ENCODE data around the gene GALNT17.

GALNT17 gene

DNA sequence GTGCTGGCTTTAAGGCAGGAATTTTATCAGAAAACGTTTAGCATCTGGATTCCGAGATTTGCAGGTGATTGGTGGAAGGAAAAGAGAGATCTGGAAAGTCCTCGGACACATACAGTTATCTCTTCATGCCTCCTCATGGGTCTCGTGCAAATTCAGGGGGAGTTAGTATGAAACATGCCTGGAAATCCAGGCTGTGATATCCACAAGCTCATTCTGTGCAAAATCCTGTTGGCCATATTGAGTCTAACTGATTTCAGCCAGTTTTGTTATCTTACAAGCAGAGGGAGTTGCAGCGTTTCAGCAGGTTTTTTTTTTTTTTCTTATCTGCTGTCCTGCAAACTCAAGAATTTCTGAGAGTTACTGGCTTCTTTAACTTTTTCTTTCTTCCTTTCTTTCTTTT is 411.5 kb downstream of the GALNT17 start:
- TF ChIP-seq FOXP2 (optimal IDR thresholded peaks at IDR 0.05; ENCODE audit: borderline replicate concordance, extremely low read depth, extremely low read length, insufficient read depth) (no peak), TAF1 (IDR thresholded peaks at IDR 0.05; ENCODE audit: borderline replicate concordance, insufficient read depth, low read length) (no peak), POLR2AphosphoS5 (IDR thresholded peaks at IDR 0.05; ENCODE audit: low read depth, low read length) (no peak), SIN3A (IDR thresholded peaks at IDR 0.05; ENCODE audit: borderline replicate concordance, insufficient read depth, low read length) (no peak)
- TF ChIP-seq, protein P1, sequence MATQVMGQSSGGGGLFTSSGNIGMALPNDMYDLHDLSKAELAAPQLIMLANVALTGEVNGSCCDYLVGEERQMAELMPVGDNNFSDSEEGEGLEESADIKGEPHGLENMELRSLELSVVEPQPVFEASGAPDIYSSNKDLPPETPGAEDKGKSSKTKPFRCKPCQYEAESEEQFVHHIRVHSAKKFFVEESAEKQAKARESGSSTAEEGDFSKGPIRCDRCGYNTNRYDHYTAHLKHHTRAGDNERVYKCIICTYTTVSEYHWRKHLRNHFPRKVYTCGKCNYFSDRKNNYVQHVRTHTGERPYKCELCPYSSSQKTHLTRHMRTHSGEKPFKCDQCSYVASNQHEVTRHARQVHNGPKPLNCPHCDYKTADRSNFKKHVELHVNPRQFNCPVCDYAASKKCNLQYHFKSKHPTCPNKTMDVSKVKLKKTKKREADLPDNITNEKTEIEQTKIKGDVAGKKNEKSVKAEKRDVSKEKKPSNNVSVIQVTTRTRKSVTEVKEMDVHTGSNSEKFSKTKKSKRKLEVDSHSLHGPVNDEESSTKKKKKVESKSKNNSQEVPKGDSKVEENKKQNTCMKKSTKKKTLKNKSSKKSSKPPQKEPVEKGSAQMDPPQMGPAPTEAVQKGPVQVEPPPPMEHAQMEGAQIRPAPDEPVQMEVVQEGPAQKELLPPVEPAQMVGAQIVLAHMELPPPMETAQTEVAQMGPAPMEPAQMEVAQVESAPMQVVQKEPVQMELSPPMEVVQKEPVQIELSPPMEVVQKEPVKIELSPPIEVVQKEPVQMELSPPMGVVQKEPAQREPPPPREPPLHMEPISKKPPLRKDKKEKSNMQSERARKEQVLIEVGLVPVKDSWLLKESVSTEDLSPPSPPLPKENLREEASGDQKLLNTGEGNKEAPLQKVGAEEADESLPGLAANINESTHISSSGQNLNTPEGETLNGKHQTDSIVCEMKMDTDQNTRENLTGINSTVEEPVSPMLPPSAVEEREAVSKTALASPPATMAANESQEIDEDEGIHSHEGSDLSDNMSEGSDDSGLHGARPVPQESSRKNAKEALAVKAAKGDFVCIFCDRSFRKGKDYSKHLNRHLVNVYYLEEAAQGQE (IDR thresholded peaks at IDR 0.05; ENCODE audit: insufficient read depth in 1 of 2, low read depth in 2 of 2, low read length in 2 of 2), result no peak

DNA sequence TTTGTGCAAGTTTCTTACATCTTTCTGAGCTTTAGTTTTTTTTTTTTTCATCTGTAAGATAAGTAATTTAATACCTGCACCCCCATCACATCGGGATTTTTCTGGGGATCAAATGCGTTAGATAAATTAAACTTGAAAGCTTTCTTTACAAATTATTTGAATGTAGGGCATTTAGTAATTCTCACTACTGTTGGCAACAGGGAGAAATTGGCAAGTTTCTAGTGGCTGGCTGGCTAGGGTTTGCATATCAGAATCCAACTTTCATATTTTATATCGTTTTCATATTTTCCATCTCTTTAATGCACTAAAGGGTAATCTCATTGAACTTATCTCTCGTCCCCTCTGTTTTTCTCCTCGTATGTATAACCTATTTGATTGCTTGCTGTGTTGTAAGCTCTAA is 412.9 kb downstream of the GALNT17 start:
- TF ChIP-seq, protein P1 (IDR thresholded peaks at IDR 0.05; ENCODE audit: insufficient read depth in 1 of 2, low read depth in 2 of 2, low read length in 2 of 2), result no peak
- no peak for TF ChIP-seq FOXP2 (optimal IDR thresholded peaks at IDR 0.05; ENCODE audit: borderline replicate concordance, extremely low read depth, extremely low read length, insufficient read depth)
- no peak for TF ChIP-seq POLR2AphosphoS5 (IDR thresholded peaks at IDR 0.05; ENCODE audit: low read depth, low read length)
- TF ChIP-seq TAF1 (IDR thresholded peaks at IDR 0.05; ENCODE audit: borderline replicate concordance, insufficient read depth, low read length), result no peak
- no peak for TF ChIP-seq SIN3A (IDR thresholded peaks at IDR 0.05; ENCODE audit: borderline replicate concordance, insufficient read depth, low read length)

DNA sequence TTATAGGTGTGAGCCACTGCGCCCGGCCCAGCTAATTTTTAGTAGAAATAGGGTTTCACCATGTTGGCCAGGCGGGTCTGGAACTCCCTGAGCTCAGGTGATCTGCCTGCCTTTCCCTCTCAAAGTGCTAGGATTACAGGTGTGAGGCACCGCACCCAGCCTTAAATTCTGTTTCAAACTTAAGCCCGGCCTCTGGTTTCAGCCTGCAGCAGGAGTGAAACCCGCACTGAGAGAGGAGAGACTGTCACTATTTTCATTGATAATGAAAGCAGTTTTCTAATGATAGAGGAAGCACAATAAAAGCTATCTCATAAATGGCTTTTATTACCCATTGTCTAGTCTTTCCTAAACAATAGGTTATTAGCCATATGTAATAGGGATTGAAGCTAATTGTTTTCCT is 415.5 kb downstream of the GALNT17 start:
- TF ChIP-seq FOXP2 (optimal IDR thresholded peaks at IDR 0.05; ENCODE audit: borderline replicate concordance, extremely low read depth, extremely low read length, insufficient read depth), result no peak
- TF ChIP-seq, protein P1 (IDR thresholded peaks at IDR 0.05; ENCODE audit: insufficient read depth in 1 of 2, low read depth in 2 of 2, low read length in 2 of 2), result no peak
- TF ChIP-seq TAF1 (IDR thresholded peaks at IDR 0.05; ENCODE audit: borderline replicate concordance, insufficient read depth, low read length), result no peak
- no peak for TF ChIP-seq POLR2AphosphoS5 (IDR thresholded peaks at IDR 0.05; ENCODE audit: low read depth, low read length)
- no peak for TF ChIP-seq SIN3A (IDR thresholded peaks at IDR 0.05; ENCODE audit: borderline replicate concordance, insufficient read depth, low read length)

DNA sequence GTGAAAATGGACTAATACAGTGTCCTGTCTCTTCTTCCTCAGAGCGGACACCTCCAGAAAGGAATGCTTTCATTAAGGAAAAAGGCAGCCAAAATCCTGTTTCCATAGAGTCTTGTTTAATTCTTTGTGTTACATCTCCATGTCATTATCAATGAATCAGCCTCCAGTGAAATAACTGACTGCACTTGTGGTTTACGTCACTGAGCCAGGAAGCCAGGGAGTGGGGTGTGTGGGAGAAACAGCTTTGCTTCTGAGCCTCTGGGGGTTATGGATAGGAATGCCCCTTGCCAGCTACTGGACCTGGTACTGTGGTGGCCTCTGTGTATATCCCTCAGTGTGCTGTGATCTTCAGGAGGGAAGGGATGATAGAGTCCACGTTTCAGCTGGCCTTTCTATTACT is 416.8 kb downstream of the GALNT17 start:
- TF ChIP-seq FOXP2 (optimal IDR thresholded peaks at IDR 0.05; ENCODE audit: borderline replicate concordance, extremely low read depth, extremely low read length, insufficient read depth) (no peak), POLR2AphosphoS5 (IDR thresholded peaks at IDR 0.05; ENCODE audit: low read depth, low read length) (no peak), SIN3A (IDR thresholded peaks at IDR 0.05; ENCODE audit: borderline replicate concordance, insufficient read depth, low read length) (no peak), TAF1 (IDR thresholded peaks at IDR 0.05; ENCODE audit: borderline replicate concordance, insufficient read depth, low read length) (no peak)
- TF ChIP-seq, protein P1 (IDR thresholded peaks at IDR 0.05; ENCODE audit: insufficient read depth in 1 of 2, low read depth in 2 of 2, low read length in 2 of 2), result no peak

GRCh38 chr7:71553306-71553705 is 421.4 kb downstream of the GALNT17 start:
- TF ChIP-seq SIN3A (IDR thresholded peaks at IDR 0.05; ENCODE audit: borderline replicate concordance, insufficient read depth, low read length), result no peak
- TF ChIP-seq, protein P1 (IDR thresholded peaks at IDR 0.05; ENCODE audit: insufficient read depth in 1 of 2, low read depth in 2 of 2, low read length in 2 of 2), result no peak
- no peak for TF ChIP-seq FOXP2 (optimal IDR thresholded peaks at IDR 0.05; ENCODE audit: borderline replicate concordance, extremely low read depth, extremely low read length, insufficient read depth)
- TF ChIP-seq POLR2AphosphoS5 (IDR thresholded peaks at IDR 0.05; ENCODE audit: low read depth, low read length), result no peak
- TF ChIP-seq TAF1 (IDR thresholded peaks at IDR 0.05; ENCODE audit: borderline replicate concordance, insufficient read depth, low read length), result no peak
